Liver (tissue), 9 donors: ENCODE results near the gene TNS3. TPM values are rescaled to one million over a fixed set of nuclear protein-coding genes. Genes with fewer than 3 reads are reported as not detected.
A peak's percentile ranks its signal among the peaks of the same experiment; 100 is the strongest.

Experiments used
- DNase-seq: peaks from one replicate; pipeline ENCODE4 v3.0.0-alpha.2; 2017; ENCODE audit warnings: low spot score
- H3K27ac ChIP-seq, 2 donors: one replicate each; pipeline ENCODE4 v1.7.0; 2013; ENCODE audit warnings: inconsistent platforms in 2 of 2, low read length in 2 of 2, control low read depth in 1 of 2, low read depth in 1 of 2, mild to moderate bottlenecking in 1 of 2
- H3K27me3 ChIP-seq, 4 donors: one replicate each; pipeline versions ENCODE4 v1.6.1 to v1.7.0; 2013; ENCODE audit warnings: low read length in 3 of 4, inconsistent platforms in 1 of 4, mild to moderate bottlenecking in 1 of 4, moderate library complexity in 1 of 4; ENCODE audit not compliant: control insufficient read depth in 4 of 4, insufficient read depth in 4 of 4
- H3K36me3 ChIP-seq, 4 donors: one replicate each; pipeline versions ENCODE4 v1.6.1 to v1.7.0; 2013; ENCODE audit warnings: low read length in 3 of 4, mild to moderate bottlenecking in 3 of 4, low read depth in 1 of 4, moderate library complexity in 1 of 4; ENCODE audit not compliant: control insufficient read depth in 4 of 4, insufficient read depth in 3 of 4
- H3K4me1 ChIP-seq, 4 donors: one replicate each; pipeline versions ENCODE4 v1.6.1 to v1.7.0; 2013; ENCODE audit warnings: low read length in 3 of 4, mild to moderate bottlenecking in 3 of 4, moderate library complexity in 1 of 4; ENCODE audit not compliant: control insufficient read depth in 4 of 4, insufficient read depth in 4 of 4
- H3K4me3 ChIP-seq, 3 donors: one replicate each; pipeline versions ENCODE4 v1.6.1 to v1.7.0; 2013; ENCODE audit warnings: low read length in 3 of 3, control low read depth in 1 of 3, low read depth in 1 of 3, mild to moderate bottlenecking in 1 of 3
- H3K9ac ChIP-seq, 2 donors: one replicate each; pipeline ENCODE4 v1.7.0; 2013; ENCODE audit warnings: low read length in 2 of 2, mild to moderate bottlenecking in 2 of 2, moderate library complexity in 2 of 2, control low read depth in 1 of 2, low read depth in 1 of 2
- H3K9me3 ChIP-seq, 4 donors: one replicate each; pipeline versions ENCODE4 v1.6.1 to v1.7.0; 2013; ENCODE audit warnings: low read length in 3 of 4; ENCODE audit not compliant: control insufficient read depth in 4 of 4
- ATF3 ChIP-seq: IDR thresholded peaks from 2 replicates; pipeline ENCODE4 v1.6.1; 2016; ENCODE audit warnings: antibody characterized with exemption
- CTCF ChIP-seq: fragments of 150-350 bp; IDR thresholded peaks from 2 replicates; pipeline ENCODE4 v1.5.1; 2017; ENCODE audit warnings: improper control_type of control experiment, low read depth, low read length; ENCODE audit not compliant: missing input control
- EGR1 ChIP-seq, 2 donors: IDR thresholded peaks; 2 replicates each; pipeline ENCODE4 v1.6.1; 2016 to 2018; ENCODE audit warnings: antibody characterized with exemption in 2 of 2, low read depth in 2 of 2
- FOXA1 ChIP-seq: IDR thresholded peaks from 2 replicates; pipeline ENCODE4 v1.6.1; 2016; ENCODE audit warnings: antibody characterized with exemption
- FOXA2 ChIP-seq: IDR thresholded peaks from 2 replicates; pipeline ENCODE4 v1.6.1; 2016; ENCODE audit warnings: antibody characterized with exemption
- GABPA ChIP-seq, 2 donors: IDR thresholded peaks in 1 of 2; conservative IDR thresholded peaks in 1 of 2; 2 replicates each; pipeline ENCODE4 v1.6.1; 2016; ENCODE audit warnings: antibody characterized with exemption in 2 of 2, mild to moderate bottlenecking in 1 of 2, moderate library complexity in 1 of 2
- HNF4A ChIP-seq, 2 donors: conservative IDR thresholded peaks; 2 replicates each; pipeline ENCODE4 v1.6.1; 2016; ENCODE audit warnings: antibody characterized with exemption in 2 of 2, mild to moderate bottlenecking in 2 of 2
- HNF4G ChIP-seq: IDR thresholded peaks from 2 replicates; pipeline ENCODE4 v1.6.1; 2016; ENCODE audit warnings: antibody characterized with exemption
- JUND ChIP-seq, 2 donors: IDR thresholded peaks; 2 replicates each; pipeline ENCODE4 v1.6.1; 2016; ENCODE audit warnings: antibody characterized with exemption in 2 of 2
- MAX ChIP-seq: IDR thresholded peaks from 2 replicates; pipeline ENCODE4 v1.6.1; 2016; ENCODE audit warnings: antibody characterized with exemption
- NR2F2 ChIP-seq: IDR thresholded peaks from 2 replicates; pipeline ENCODE4 v1.6.1; 2016; ENCODE audit warnings: antibody characterized with exemption
- RAD21 ChIP-seq, 2 donors: IDR thresholded peaks; 2 replicates each; pipeline ENCODE4 v1.6.1; 2016; ENCODE audit warnings: antibody characterized with exemption in 2 of 2, mild to moderate bottlenecking in 2 of 2
- REST ChIP-seq: IDR thresholded peaks from 2 replicates; pipeline ENCODE4 v1.6.1; 2016; ENCODE audit warnings: antibody characterized with exemption, mild to moderate bottlenecking
- RXRA ChIP-seq, 2 donors: IDR thresholded peaks; 2 replicates each; pipeline ENCODE4 v1.6.1; 2017 to 2018; ENCODE audit warnings: antibody characterized with exemption in 2 of 2, mild to moderate bottlenecking in 1 of 2
- SP1 ChIP-seq: IDR thresholded peaks from 2 replicates; pipeline ENCODE4 v1.6.1; 2018; ENCODE audit warnings: antibody characterized with exemption, mild to moderate bottlenecking
- TAF1 ChIP-seq: conservative IDR thresholded peaks from 2 replicates; pipeline ENCODE4 v1.6.1; 2016; ENCODE audit warnings: antibody characterized with exemption, mild to moderate bottlenecking
- YY1 ChIP-seq: IDR thresholded peaks from 2 replicates; pipeline ENCODE4 v1.6.1; 2016; ENCODE audit warnings: antibody characterized with exemption, mild to moderate bottlenecking
- ZBTB33 ChIP-seq: IDR thresholded peaks from 2 replicates; pipeline ENCODE4 v1.6.1; 2016; ENCODE audit warnings: antibody characterized with exemption
- WGBS: extraction: QIAGEN DNeasy Blood & Tissue Kit; methylation state at CpG from one replicate; pipeline ENCODE4 v1.1.7; 2013; 5-methylcytosine and 5-hydroxymethylcytosine counted together
- polyA plus RNA-seq, 2 donors: library from polyadenylated mRNA; stranded (reverse) in 1 of 2; unstranded in 1 of 2; fragments of 200-250 nt in 1 of 2; fragments of >200 nt in 1 of 2; fragmentation: Nextera tagmentation in 1 of 2; extraction: Ambion mirVana in 1 of 2; gene quantifications; one replicate each; pipeline versions ENCODE4 v1.2.1 to v1.2.3, GENCODE V29; 2013 to 2015
- total RNA-seq, 2 donors: library from RNA; depleted of rRNA; stranded (reverse); fragments of >200 nt; gene quantifications; one replicate each; pipeline ENCODE4 v1.2.3, GENCODE V29; 2014
- donor health status: healthy.
- donor health status: healthy.
- donor health status: healthy.
- donor health status: healthy.
- donor health status: healthy.

Gene TNS3
- total and polyA plus RNA-seq, 4 donors = 16.8 to 100 (median 29.5) TPM

- Histone ChIP-seq H3K4me3 (no peak overlapping the region), H3K9me3 (no peaks in the 10 kb centered on the region), H3K27ac (peak overlapping the region; percentile 14 to 33), H3K4me1 (peaks cover 6 to 31% (median 21%) of the 10 kb centered on the region in 4 donors), H3K27me3 (no peaks in the 10 kb centered on the region), H3K36me3 (peaks cover 9 to 45% (median 30%) of the 10 kb centered on the region in 4 donors), H3K9ac (no peak overlapping the region)
- TF ChIP-seq FOXA1 = peak; percentile 29
- peak; percentile 62 for TF ChIP-seq FOXA2
- TF ChIP-seq MAX = peak; percentile 69
- no peak for TF ChIP-seq ZBTB33
- TF ChIP-seq GABPA (IDR thresholded peaks at IDR 0.05 in 1 of 2, conservative IDR thresholded peaks at IDR 0.05 in 1 of 2) = no peak
- peak; percentile 53 for TF ChIP-seq NR2F2
- no peak for TF ChIP-seq CTCF
- peak; percentile 30 to 70 for TF ChIP-seq HNF4A (conservative IDR thresholded peaks at IDR 0.05)
- TF ChIP-seq HNF4G = no peak
- TF ChIP-seq SP1 = peak; percentile 29
- TF ChIP-seq REST = no peak
- peak; percentile 69 for TF ChIP-seq YY1
- peak; percentile 65 to 89 for TF ChIP-seq RXRA (IDR thresholded peaks at IDR 0.05)
- TF ChIP-seq JUND (IDR thresholded peaks at IDR 0.05) = no peak
- no peak for TF ChIP-seq TAF1
- TF ChIP-seq EGR1 (IDR thresholded peaks at IDR 0.05; ENCODE audit: low read depth in 2 of 2) = no peak
- TF ChIP-seq RAD21 (IDR thresholded peaks at IDR 0.05) = peak in 1 of 2 donors; percentile 48
- no peak for TF ChIP-seq ATF3
- WGBS = 22% methylated on average over 13 of the region's 13 CpGs
- DNase-seq = peak; percentile 61
These were observed 175.8 kb downstream of the TNS3 start for GRCh38 chr7:47405921-47406800.
